DND-41 (cell line): ENCODE measurements around the gene PROB1.

ENCODE experiments used
- ATAC-seq: fragments of 200-7000 bp; cut with Tn5 transposase; 3 replicates; pipeline ENCODE4 v1.9.1; 2021; ENCODE audit warnings: low read depth; ENCODE audit not compliant: insufficient read depth
- DNase-seq: peaks from one replicate; pipeline ENCODE4 v3.0.0-alpha.2; 2020
- H2AFZ ChIP-seq: 2 replicates; pipeline ENCODE4 v1.6.0; 2012; ENCODE audit warnings: low read depth, low read length
- H3K27ac ChIP-seq: 2 replicates; pipeline ENCODE4 v1.5.1; 2012; ENCODE audit warnings: low read length, inconsistent platforms
- H3K27me3 ChIP-seq: fragments of 200-600 bp; sonication (generic); 2 replicates; pipeline ENCODE4 v1.6.0; 2012; ENCODE audit warnings: low read length, mild to moderate bottlenecking, inconsistent platforms; ENCODE audit not compliant: insufficient read depth, poor library complexity
- H3K36me3 ChIP-seq: 2 replicates; pipeline ENCODE4 v1.5.1; 2012; ENCODE audit warnings: low read length, inconsistent platforms; ENCODE audit not compliant: insufficient read depth
- H3K4me1 ChIP-seq: 2 replicates; pipeline ENCODE4 v1.5.1; 2012; ENCODE audit warnings: mild to moderate bottlenecking, low read length; ENCODE audit not compliant: insufficient read depth
- H3K4me2 ChIP-seq: 2 replicates; pipeline ENCODE4 v1.6.0; 2012; ENCODE audit warnings: mild to moderate bottlenecking, moderate library complexity, low read length, inconsistent platforms; ENCODE audit not compliant: insufficient read depth
- H3K4me3 ChIP-seq, 2 experiments: fragments of 200-600 bp in 1 of 2; shearing (Covaris generic) in 1 of 2; 2 replicates each; pipeline ENCODE4 v1.5.1; 2012 to 2016; ENCODE audit warnings: inconsistent platforms in 2 of 2, low read length in 2 of 2, mild to moderate bottlenecking in 2 of 2, low read depth in 1 of 2, moderate library complexity in 1 of 2
- H3K79me2 ChIP-seq: 2 replicates; pipeline ENCODE4 v1.6.0; 2012; ENCODE audit warnings: low read length, inconsistent platforms; ENCODE audit not compliant: insufficient read depth
- H3K9ac ChIP-seq: 2 replicates; pipeline ENCODE4 v1.6.0; 2012; ENCODE audit warnings: low read depth, mild to moderate bottlenecking, inconsistent platforms, low read length, moderate library complexity
- H3K9me3 ChIP-seq: 2 replicates; pipeline ENCODE4 v1.5.1; 2012; ENCODE audit warnings: low read length, moderate library complexity, mild to moderate bottlenecking, inconsistent platforms; ENCODE audit not compliant: insufficient read depth, severe bottlenecking
- H4K20me1 ChIP-seq: 2 replicates; pipeline ENCODE4 v1.6.0; 2012; ENCODE audit warnings: low read length; ENCODE audit not compliant: insufficient read depth
- EZH2 ChIP-seq: IDR thresholded peaks from 3 replicates; pipeline ENCODE4 v1.6.1; 2012; ENCODE audit warnings: borderline replicate concordance, low read depth, mild to moderate bottlenecking, moderate library complexity, low read length, inconsistent platforms; ENCODE audit not compliant: severe bottlenecking
- TF ChIP-seq, protein P1 (sequence below): IDR thresholded peaks from 2 replicates; pipeline ENCODE4 v1.5.1; 2012; ENCODE audit warnings: borderline replicate concordance, low read length, moderate library complexity, mild to moderate bottlenecking; ENCODE audit not compliant: poor library complexity, severe bottlenecking; ENCODE audit errors: extremely low read depth

Gene PROB1

DNA sequence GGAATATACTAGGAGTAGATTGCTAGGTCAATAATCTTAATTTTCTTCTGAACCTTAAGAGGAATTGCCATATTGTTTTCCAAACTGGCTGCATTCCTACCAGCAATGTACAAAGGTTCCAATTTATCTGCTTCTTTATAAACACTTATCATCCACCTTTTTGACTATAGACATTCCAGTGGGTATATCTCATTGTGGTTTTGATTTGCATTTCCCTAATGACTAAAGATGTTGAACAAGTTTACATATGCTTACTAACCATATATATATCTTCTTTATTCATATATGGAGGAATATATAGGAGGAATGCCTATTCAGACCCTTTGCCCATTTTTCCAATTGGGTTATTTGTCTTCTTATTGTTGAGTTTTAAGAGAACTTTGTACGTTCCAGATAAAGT is 36.8 kb upstream of the PROB1 start:
- Histone ChIP-seq H3K4me2 (no peak overlapping the region), H2AFZ (no peak overlapping the region), H3K9me3 (no peaks in the 10 kb centered on the region), H3K36me3 (no peaks in the 10 kb centered on the region; the same call in 1 of the 2 replicates), H3K4me1 (no peaks in the 10 kb centered on the region), H3K27ac (no peak overlapping the region), H3K4me3 (no peak overlapping the region), H3K27me3 (no peaks in the 10 kb centered on the region), H3K79me2 (no peaks in the 10 kb centered on the region), H3K9ac (no peak overlapping the region), H4K20me1 (no peaks in the 10 kb centered on the region)
- TF ChIP-seq, protein P1, sequence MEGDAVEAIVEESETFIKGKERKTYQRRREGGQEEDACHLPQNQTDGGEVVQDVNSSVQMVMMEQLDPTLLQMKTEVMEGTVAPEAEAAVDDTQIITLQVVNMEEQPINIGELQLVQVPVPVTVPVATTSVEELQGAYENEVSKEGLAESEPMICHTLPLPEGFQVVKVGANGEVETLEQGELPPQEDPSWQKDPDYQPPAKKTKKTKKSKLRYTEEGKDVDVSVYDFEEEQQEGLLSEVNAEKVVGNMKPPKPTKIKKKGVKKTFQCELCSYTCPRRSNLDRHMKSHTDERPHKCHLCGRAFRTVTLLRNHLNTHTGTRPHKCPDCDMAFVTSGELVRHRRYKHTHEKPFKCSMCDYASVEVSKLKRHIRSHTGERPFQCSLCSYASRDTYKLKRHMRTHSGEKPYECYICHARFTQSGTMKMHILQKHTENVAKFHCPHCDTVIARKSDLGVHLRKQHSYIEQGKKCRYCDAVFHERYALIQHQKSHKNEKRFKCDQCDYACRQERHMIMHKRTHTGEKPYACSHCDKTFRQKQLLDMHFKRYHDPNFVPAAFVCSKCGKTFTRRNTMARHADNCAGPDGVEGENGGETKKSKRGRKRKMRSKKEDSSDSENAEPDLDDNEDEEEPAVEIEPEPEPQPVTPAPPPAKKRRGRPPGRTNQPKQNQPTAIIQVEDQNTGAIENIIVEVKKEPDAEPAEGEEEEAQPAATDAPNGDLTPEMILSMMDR: no peak
- no peak for TF ChIP-seq EZH2
- no peak for DNase-seq
- no peak for ATAC-seq

GRCh38 chr5:139430015-139430414 is 35.1 kb upstream of the PROB1 start:
- Histone ChIP-seq H3K4me1 (no peaks in the 10 kb centered on the region), H2AFZ (no peak overlapping the region), H3K4me3 (no peak overlapping the region), H3K9ac (no peak overlapping the region), H3K27me3 (no peaks in the 10 kb centered on the region), H3K27ac (no peak overlapping the region), H4K20me1 (no peaks in the 10 kb centered on the region), H3K4me2 (no peak overlapping the region), H3K9me3 (no peaks in the 10 kb centered on the region), H3K36me3 (peaks cover 6% of the 10 kb centered on the region; the same call in 1 of the 2 replicates), H3K79me2 (no peaks in the 10 kb centered on the region)
- TF ChIP-seq, protein P1: no peak
- no peak for TF ChIP-seq EZH2
- no peak for ATAC-seq
- DNase-seq: no peak

DNA sequence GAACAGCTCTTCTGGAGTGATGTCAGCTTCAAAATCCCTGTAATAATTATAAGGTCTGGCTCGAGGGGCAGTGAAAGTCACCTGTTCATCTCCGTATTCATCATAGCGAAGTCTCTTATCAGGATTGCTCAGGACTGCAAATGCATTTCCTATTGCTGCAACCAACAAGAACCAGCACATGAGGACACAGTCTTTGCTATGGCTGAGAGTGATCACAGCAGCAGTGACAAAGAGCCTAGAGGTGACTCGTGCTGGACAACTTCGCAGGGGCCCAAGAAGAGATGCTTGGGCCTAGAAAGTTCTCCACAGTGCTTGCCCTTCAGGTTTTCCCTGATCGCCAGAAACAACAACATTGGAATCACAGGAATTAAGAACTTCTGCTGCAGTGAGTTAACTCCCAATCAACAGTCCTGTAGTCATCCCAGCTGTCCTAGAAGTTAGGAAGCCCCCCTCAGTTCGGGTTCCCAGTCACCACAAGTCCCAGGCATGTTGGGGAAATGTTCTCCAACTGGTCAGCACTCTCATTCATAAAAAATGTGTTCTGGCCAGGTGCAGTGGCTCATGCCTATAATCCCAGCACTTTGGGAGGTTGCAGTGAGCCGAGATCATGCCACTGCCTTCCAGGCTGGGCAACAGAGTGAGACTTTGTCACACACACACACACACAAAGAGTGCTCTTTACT is 31.4 kb upstream of the PROB1 start:
- ATAC-seq: no peak
- H3K79me2 ChIP-seq: no peaks in the 10 kb centered on the region
- H3K9me3 ChIP-seq: no peaks in the 10 kb centered on the region
- H3K36me3 ChIP-seq: peaks cover 19% of the 10 kb centered on the region; the same call in 1 of the 2 replicates
- no peaks in the 10 kb centered on the region for H4K20me1 ChIP-seq
- H3K4me1 ChIP-seq: no peaks in the 10 kb centered on the region
- H2AFZ ChIP-seq: no peak overlapping the region
- no peak overlapping the region for H3K4me2 ChIP-seq
- DNase-seq: no peak
- no peak overlapping the region for H3K4me3 ChIP-seq
- TF ChIP-seq, protein P1: no peak
- TF ChIP-seq EZH2: no peak
- no peak overlapping the region for H3K9ac ChIP-seq
- no peaks in the 10 kb centered on the region for H3K27me3 ChIP-seq
- no peak overlapping the region for H3K27ac ChIP-seq

DNA sequence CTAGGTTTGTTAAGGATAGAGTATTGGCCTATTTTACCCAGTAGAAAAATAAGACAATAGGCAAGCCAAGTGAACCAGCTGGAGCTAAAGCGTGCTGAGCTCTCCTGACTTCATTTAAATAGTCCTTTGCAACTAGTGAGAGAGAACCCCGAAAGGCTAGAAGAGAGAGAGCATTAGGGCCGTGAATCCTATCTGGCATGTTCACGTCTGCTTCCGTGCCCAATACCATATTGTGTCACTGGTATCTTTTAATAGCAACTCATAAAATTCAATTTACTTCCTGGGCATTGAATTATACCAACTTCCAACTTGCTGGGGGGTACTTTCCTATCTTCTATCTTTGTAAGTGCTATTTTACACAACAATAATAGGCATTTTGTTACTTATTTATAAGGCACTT is 30.6 kb upstream of the PROB1 start:
- DNase-seq (no peak), ATAC-seq (no peak)
- Histone ChIP-seq H2AFZ (no peak overlapping the region), H3K79me2 (no peaks in the 10 kb centered on the region), H3K4me1 (no peaks in the 10 kb centered on the region), H3K9me3 (no peaks in the 10 kb centered on the region), H3K4me2 (no peak overlapping the region), H3K36me3 (peaks cover 19% of the 10 kb centered on the region; the same call in 1 of the 2 replicates), H4K20me1 (no peaks in the 10 kb centered on the region), H3K9ac (no peak overlapping the region), H3K4me3 (no peak overlapping the region), H3K27ac (no peak overlapping the region), H3K27me3 (no peaks in the 10 kb centered on the region)
- TF ChIP-seq, protein P1: no peak
- no peak for TF ChIP-seq EZH2
